Measurements from ENCODE around the gene LIPI. TPM values are rescaled to one million over a fixed set of nuclear protein-coding genes. Genes with fewer than 3 reads are reported as not detected.
"Not testable (repeated sequence)": the region's sequence is repeated elsewhere in the genome, so short reads cannot be mapped to it uniquely, and the experiment has no call there.

LIPI gene
- total and polyA plus RNA-seq, 10 of the 15 experiments (the other 5 are each of a cell fraction or from before 2014, with no cell fraction given), result 0.05 to 0.32 (median 0.10) TPM; not detected in 5

DNA sequence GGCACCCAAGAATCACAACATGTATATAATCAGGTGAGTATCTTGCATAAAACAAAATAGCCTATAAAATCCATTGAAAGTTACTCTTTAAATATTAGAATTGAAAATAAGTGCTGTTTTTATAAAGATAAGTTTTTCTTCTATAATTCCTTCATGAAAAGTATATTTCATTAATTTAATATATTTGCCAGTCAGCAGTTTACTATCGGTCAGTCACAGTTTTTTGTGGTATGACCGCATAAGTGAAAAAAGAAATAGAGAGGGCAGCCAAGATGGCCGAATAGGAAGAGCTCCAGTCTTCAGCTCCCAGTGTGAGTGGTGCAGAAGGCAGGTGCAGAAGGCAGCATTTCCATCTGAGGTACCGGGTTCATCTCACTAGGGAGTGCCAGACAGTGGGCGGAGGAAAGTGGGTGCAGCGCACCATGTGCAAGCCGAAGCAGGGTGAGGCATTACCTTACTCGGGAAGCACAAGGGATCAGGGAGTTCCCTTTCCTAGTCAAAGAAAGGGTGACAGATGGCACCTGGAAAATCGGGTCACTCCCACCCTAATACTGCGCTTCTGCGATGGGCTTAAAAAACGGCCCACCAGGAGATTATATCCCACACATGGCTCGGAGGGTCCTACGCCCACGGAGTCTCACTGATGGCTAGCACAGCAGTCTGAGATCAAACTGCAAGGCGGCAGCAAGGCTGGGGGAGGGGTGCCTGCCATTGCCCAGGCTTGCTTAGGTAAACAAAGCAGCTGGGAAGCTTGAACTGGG, 44.1 kb downstream of the LIPI start:
- H3K9me3 ChIP-seq (replicated peaks; ENCODE audit: control insufficient read depth, insufficient read depth, low read length); SMC1A ChIA-PET (ENCODE audit: uncharacterized antibody, unreplicated experiment); H3K4me1 ChIP-seq (ENCODE audit: control insufficient read depth, insufficient read depth, low read length); H3K27me3 ChIP-seq (replicated peaks in 1 of 2; ENCODE audit: control insufficient read depth in 2 of 2, insufficient read depth in 2 of 2, low read length in 1 of 2); H3K36me3 ChIP-seq (ENCODE audit: control insufficient read depth in 2 of 2, insufficient read depth in 2 of 2, low read length in 1 of 2); BruUV-seq (replicated peaks); ATAC-seq; H3K79me2 ChIP-seq (ENCODE audit: control insufficient read depth, insufficient read depth, low read length); H3K4me2 ChIP-seq (ENCODE audit: control insufficient read depth, insufficient read depth); FAIRE-seq; H2AFZ ChIP-seq (ENCODE audit: control insufficient read depth, low read depth, low read length); H3K9ac ChIP-seq (ENCODE audit: control insufficient read depth, insufficient read depth, low read length); H3K4me3 ChIP-seq; POLR2A ChIA-PET; DNase-seq (ENCODE audit: low read depth, low spot score); intact Hi-C loops (cut with micrococcal nuclease; ENCODE audit: unreplicated experiment); H4K20me1 ChIP-seq (ENCODE audit: control insufficient read depth, insufficient read depth); H3K27ac ChIP-seq (ENCODE audit: control insufficient read depth, insufficient read depth); in situ Hi-C loops (cut with MboI); CTCF ChIA-PET: not testable (repeated sequence)
- 40% methylated on average over 16 of the region's 16 CpGs for WGBS (ENCODE audit: insufficient coverage, insufficient replicate concordance, low lambda C conversion rate, missing lambda C conversion rate)
- RAD21 ChIA-PET (ENCODE audit: unreplicated experiment), result interaction anchor here (0.6 kb wide), 1 partner anchor 10 kb away, joined by 3 read pairs; no protein-coding TSS in a partner anchor

DNA sequence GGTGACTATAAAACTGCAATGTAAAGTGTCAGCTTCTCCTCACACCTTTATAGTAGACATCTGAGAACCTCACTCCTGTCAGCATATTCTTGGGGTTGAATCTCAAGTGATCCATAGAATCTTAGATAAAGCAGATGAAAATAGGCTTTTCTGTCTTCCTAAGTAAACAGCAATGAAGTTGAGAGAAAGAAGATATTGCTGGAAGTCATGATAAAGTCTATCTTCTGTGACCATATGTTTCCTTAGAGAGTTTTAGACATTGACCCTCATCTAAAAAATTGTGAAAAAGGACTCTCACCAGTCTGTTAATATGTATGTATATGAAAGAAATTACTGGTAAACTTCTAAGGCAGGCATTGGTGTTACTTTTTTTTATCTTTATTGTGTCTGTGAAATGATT, 66.8 kb downstream of the LIPI start:
- Histone ChIP-seq H3K4me2 (ENCODE audit: control insufficient read depth, insufficient read depth) (no peak overlapping the region), H3K36me3 (ENCODE audit: control insufficient read depth in 2 of 2, insufficient read depth in 2 of 2, low read length in 1 of 2) (no peaks in the 10 kb centered on the region), H3K79me2 (ENCODE audit: control insufficient read depth, insufficient read depth, low read length) (no peaks in the 10 kb centered on the region), H3K27ac (ENCODE audit: control insufficient read depth, insufficient read depth) (no peak overlapping the region), H3K27me3 (replicated peaks in 1 of 2; ENCODE audit: control insufficient read depth in 2 of 2, insufficient read depth in 2 of 2, low read length in 1 of 2) (no peaks in the 10 kb centered on the region), H3K4me1 (ENCODE audit: control insufficient read depth, insufficient read depth, low read length) (no peaks in the 10 kb centered on the region), H4K20me1 (ENCODE audit: control insufficient read depth, insufficient read depth) (no peaks in the 10 kb centered on the region), H3K9ac (ENCODE audit: control insufficient read depth, insufficient read depth, low read length) (no peak overlapping the region), H3K4me3 (no peak overlapping the region), H2AFZ (ENCODE audit: control insufficient read depth, low read depth, low read length) (no peak overlapping the region), H3K9me3 (replicated peaks; ENCODE audit: control insufficient read depth, insufficient read depth, low read length) (no peaks in the 10 kb centered on the region)
- CTCF ChIA-PET, result no interaction called here
- POLR2A ChIA-PET, result no interaction called here
- RAD21 ChIA-PET (ENCODE audit: unreplicated experiment), result no interaction called here
- in situ Hi-C loops (cut with MboI), result no loop called here
- no peak for TF ChIP-seq FOS (IDR thresholded peaks at IDR 0.05; ENCODE audit: borderline replicate concordance, extremely low read depth, insufficient read length)
- TF ChIP-seq SMAD1 (IDR thresholded peaks at IDR 0.05; ENCODE audit: low read depth, partially characterized antibody), result no peak
- no peak for TF ChIP-seq SIN3A (IDR thresholded peaks at IDR 0.05; ENCODE audit: low read depth, low read length)
- TF ChIP-seq BMI1 (IDR thresholded peaks at IDR 0.05; ENCODE audit: borderline replicate concordance), result no peak
- no peak for TF ChIP-seq RELA (IDR thresholded peaks at IDR 0.05; ENCODE audit: borderline replicate concordance, partially characterized antibody)
- TF ChIP-seq, protein P1, sequence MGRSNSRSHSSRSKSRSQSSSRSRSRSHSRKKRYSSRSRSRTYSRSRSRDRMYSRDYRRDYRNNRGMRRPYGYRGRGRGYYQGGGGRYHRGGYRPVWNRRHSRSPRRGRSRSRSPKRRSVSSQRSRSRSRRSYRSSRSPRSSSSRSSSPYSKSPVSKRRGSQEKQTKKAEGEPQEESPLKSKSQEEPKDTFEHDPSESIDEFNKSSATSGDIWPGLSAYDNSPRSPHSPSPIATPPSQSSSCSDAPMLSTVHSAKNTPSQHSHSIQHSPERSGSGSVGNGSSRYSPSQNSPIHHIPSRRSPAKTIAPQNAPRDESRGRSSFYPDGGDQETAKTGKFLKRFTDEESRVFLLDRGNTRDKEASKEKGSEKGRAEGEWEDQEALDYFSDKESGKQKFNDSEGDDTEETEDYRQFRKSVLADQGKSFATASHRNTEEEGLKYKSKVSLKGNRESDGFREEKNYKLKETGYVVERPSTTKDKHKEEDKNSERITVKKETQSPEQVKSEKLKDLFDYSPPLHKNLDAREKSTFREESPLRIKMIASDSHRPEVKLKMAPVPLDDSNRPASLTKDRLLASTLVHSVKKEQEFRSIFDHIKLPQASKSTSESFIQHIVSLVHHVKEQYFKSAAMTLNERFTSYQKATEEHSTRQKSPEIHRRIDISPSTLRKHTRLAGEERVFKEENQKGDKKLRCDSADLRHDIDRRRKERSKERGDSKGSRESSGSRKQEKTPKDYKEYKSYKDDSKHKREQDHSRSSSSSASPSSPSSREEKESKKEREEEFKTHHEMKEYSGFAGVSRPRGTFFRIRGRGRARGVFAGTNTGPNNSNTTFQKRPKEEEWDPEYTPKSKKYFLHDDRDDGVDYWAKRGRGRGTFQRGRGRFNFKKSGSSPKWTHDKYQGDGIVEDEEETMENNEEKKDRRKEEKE (IDR thresholded peaks at IDR 0.05), result no peak
- TF ChIP-seq RAD51 (IDR thresholded peaks at IDR 0.05), result no peak
- no peak for TF ChIP-seq TARDBP (IDR thresholded peaks at IDR 0.05; ENCODE audit: borderline replicate concordance)
- TF ChIP-seq SREBF1 (IDR thresholded peaks at IDR 0.05; ENCODE audit: low read length), result no peak
- TF ChIP-seq POLR2A (IDR thresholded peaks at IDR 0.05; ENCODE audit: low read depth, low read length), result no peak
- no peak for TF ChIP-seq CREB1 (IDR thresholded peaks at IDR 0.05; ENCODE audit: low read depth)
- no peak for TF ChIP-seq ZZZ3 (IDR thresholded peaks at IDR 0.05; ENCODE audit: control insufficient read depth, insufficient read length, low read depth)
- no peak for TF ChIP-seq BACH1 (IDR thresholded peaks at IDR 0.05; ENCODE audit: borderline replicate concordance)
- FAIRE-seq (no peak), ATAC-seq (no peak), DNase-seq (ENCODE audit: low read depth, low spot score) (no peak)
- BruUV-seq (replicated peaks), result no TSS peak
- intact Hi-C loops (cut with micrococcal nuclease; ENCODE audit: unreplicated experiment), result no loop called here
- SMC1A ChIA-PET (ENCODE audit: uncharacterized antibody, unreplicated experiment), result no interaction called here
